ENCODE results near the gene CCNL2. TPM values are rescaled to one million over a fixed set of nuclear protein-coding genes. Genes with fewer than 3 reads are reported as not detected.

CCNL2 gene
- total and polyA plus RNA-seq, 2 experiments from 2014 or later = 150 to 199 TPM

- TF ChIP-seq EZH2 (IDR thresholded peaks at IDR 0.05; ENCODE audit: insufficient read depth, poor library complexity, severe bottlenecking) (no peak), EZH2phosphoT487 (IDR thresholded peaks at IDR 0.05; ENCODE audit: insufficient read depth, low read depth) (no peak)
- no peaks in the 10 kb centered on the region for H3K9me3 ChIP-seq (ENCODE audit: low read depth)
- H2AFZ ChIP-seq = no peak overlapping the region
- no peaks in the 10 kb centered on the region for H3F3A ChIP-seq (ENCODE audit: insufficient read depth)
- 92 to 95% methylated on average over 17 of the region's 17 CpGs for WGBS, 2 experiments (ENCODE audit: low coverage in 1 of 2, low lambda C conversion rate in 2 of 2, missing lambda C conversion rate in 2 of 2)
- no peak for DNase-seq
- H3K4me2 ChIP-seq (ENCODE audit: unreplicated experiment) = no peak overlapping the region
- H3K4me1 ChIP-seq (ENCODE audit: insufficient read depth) = peaks cover 23% of the 10 kb centered on the region
- no peak overlapping the region for H3K9ac ChIP-seq
- in situ Hi-C loops (cut with MboI) = no loop called here
- no peaks in the 10 kb centered on the region; the same call in 1 of the 2 replicates for H3K36me3 ChIP-seq (ENCODE audit: low read depth)
- no peak overlapping the region for H3K27ac ChIP-seq
- H3K79me2 ChIP-seq (ENCODE audit: insufficient read depth) = peaks cover 56% of the 10 kb centered on the region
- H3K27me3 ChIP-seq (replicated peaks; ENCODE audit: insufficient read depth) = no peaks in the 10 kb centered on the region
- no peak overlapping the region for H3K4me3 ChIP-seq
- H4K20me1 ChIP-seq (ENCODE audit: insufficient read depth) = no peaks in the 10 kb centered on the region
- H3K9me2 ChIP-seq (ENCODE audit: insufficient read depth) = no peaks in the 10 kb centered on the region
Measured at GRCh38 chr1:1341549-1342021, 57.5 kb downstream of the CCNL2 start.

DNA sequence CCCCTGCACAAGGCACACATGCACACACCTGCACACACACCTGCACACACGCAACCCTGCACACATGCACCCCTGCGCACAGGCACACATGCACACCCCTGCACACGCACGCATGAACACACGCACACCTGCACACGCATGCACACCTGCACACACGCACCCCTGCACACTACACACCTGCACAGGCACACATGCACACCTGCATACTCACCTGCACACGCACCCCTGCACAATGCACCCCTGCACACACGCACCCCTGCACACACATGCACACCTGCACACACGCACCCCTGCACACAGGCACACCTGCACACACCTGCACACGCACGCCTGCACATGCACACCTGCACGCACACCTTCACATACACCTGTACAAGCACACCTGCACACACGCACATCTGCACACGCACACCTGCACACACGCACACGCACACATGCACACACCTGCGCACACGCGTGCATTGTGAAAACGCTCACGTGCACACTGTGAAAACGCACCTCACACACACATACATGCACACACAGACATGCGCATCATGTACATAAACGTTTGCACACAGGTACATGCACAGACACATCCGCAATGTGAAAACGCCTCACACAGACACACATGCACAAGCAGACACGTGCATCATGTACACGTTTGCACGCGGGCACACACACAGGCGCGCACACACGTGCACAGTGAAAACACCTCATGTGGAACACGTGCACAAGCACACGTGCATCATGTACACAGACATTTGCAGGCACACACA lies 58.2 kb downstream of the CCNL2 start:
- Histone ChIP-seq H3K4me1 (ENCODE audit: insufficient read depth) (peaks cover 18% of the 10 kb centered on the region), H3K4me2 (ENCODE audit: unreplicated experiment) (no peak overlapping the region), H3K27me3 (replicated peaks; ENCODE audit: insufficient read depth) (no peaks in the 10 kb centered on the region), H3K36me3 (ENCODE audit: low read depth) (no peaks in the 10 kb centered on the region; the same call in 1 of the 2 replicates), H3K9me2 (ENCODE audit: insufficient read depth) (no peaks in the 10 kb centered on the region), H3K79me2 (ENCODE audit: insufficient read depth) (peaks cover 50% of the 10 kb centered on the region), H3K9ac (no peak overlapping the region), H3K27ac (no peak overlapping the region), H3K9me3 (ENCODE audit: low read depth) (no peaks in the 10 kb centered on the region), H2AFZ (no peak overlapping the region), H3K4me3 (no peak overlapping the region), H3F3A (ENCODE audit: insufficient read depth) (no peaks in the 10 kb centered on the region), H4K20me1 (ENCODE audit: insufficient read depth) (no peaks in the 10 kb centered on the region)
- in situ Hi-C loops (cut with MboI) = no loop called here
- DNase-seq = no peak
- WGBS, 2 experiments (ENCODE audit: low coverage in 1 of 2, low lambda C conversion rate in 2 of 2, missing lambda C conversion rate in 2 of 2) = 85 to 87% methylated on average over 32 to 36 of the region's 36 CpGs
- no peak for TF ChIP-seq EZH2 (IDR thresholded peaks at IDR 0.05; ENCODE audit: insufficient read depth, poor library complexity, severe bottlenecking)
- TF ChIP-seq EZH2phosphoT487 (IDR thresholded peaks at IDR 0.05; ENCODE audit: insufficient read depth, low read depth) = no peak

DNA sequence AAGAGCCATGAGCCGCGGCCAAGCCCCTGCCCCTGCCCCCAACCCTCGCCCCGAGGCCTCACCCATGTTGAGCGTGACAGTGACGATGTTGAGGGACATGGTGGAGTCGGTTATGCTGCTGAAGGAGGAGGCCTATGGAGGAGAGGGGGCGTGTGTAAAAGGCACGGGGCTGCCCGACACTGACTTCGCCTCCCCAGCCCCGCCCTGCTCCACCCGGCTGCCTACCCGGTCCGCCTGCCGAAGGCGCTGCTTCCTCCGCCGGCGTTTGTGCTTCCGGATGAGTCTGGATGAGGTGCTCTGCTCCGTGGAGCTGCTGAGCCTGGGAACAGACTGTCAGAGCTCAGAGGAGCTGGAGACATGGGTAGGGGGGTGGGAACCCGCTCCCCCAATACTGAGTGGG lies 59.0 kb downstream of the CCNL2 start:
- Histone ChIP-seq H3K27ac (no peak overlapping the region), H3K9me3 (ENCODE audit: low read depth) (no peaks in the 10 kb centered on the region), H2AFZ (no peak overlapping the region), H3K27me3 (replicated peaks; ENCODE audit: insufficient read depth) (no peaks in the 10 kb centered on the region), H3F3A (ENCODE audit: insufficient read depth) (no peaks in the 10 kb centered on the region), H3K4me2 (ENCODE audit: unreplicated experiment) (no peak overlapping the region), H3K36me3 (ENCODE audit: low read depth) (no peaks in the 10 kb centered on the region; the same call in 1 of the 2 replicates), H3K9ac (no peak overlapping the region), H3K4me1 (ENCODE audit: insufficient read depth) (peaks cover 10% of the 10 kb centered on the region), H4K20me1 (ENCODE audit: insufficient read depth) (no peaks in the 10 kb centered on the region), H3K9me2 (ENCODE audit: insufficient read depth) (no peaks in the 10 kb centered on the region), H3K79me2 (ENCODE audit: insufficient read depth) (peaks cover 42% of the 10 kb centered on the region), H3K4me3 (no peak overlapping the region)
- in situ Hi-C loops (cut with MboI) = no loop called here
- TF ChIP-seq EZH2 (IDR thresholded peaks at IDR 0.05; ENCODE audit: insufficient read depth, poor library complexity, severe bottlenecking) (no peak), EZH2phosphoT487 (IDR thresholded peaks at IDR 0.05; ENCODE audit: insufficient read depth, low read depth) (no peak)
- no peak for DNase-seq
- 95% methylated on average over 17 to 23 of the region's 23 CpGs for WGBS, 2 experiments (ENCODE audit: low coverage in 1 of 2, low lambda C conversion rate in 2 of 2, missing lambda C conversion rate in 2 of 2)

DNA sequence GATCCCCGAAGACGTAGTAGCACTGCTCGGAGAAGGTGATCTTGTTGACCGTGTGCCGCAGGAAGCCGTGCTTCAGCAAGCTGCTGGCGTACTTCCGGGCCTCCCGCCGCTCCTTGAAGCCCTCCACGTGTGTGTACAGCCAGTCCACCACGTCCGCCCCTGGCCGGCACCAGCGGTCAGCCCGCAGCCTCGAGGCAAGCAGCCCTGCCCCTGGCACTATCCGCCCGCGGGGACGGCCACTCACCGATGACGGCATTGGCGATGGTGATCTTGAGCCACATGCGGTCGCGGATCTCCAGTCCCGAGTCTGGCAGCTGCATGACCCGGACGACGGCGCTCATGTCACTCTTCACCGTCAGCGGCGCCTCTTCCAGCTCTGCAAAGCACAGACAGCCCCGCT lies 60.9 kb downstream of the CCNL2 start:
- H2AFZ ChIP-seq = no peak overlapping the region
- H3K4me3 ChIP-seq = no peak overlapping the region
- H3K9me2 ChIP-seq (ENCODE audit: insufficient read depth) = no peaks in the 10 kb centered on the region
- no peaks in the 10 kb centered on the region; the same call in 1 of the 2 replicates for H3K36me3 ChIP-seq (ENCODE audit: low read depth)
- no peak for DNase-seq
- H3F3A ChIP-seq (ENCODE audit: insufficient read depth) = no peaks in the 10 kb centered on the region
- H3K27ac ChIP-seq = no peak overlapping the region
- peaks cover 23% of the 10 kb centered on the region for H3K79me2 ChIP-seq (ENCODE audit: insufficient read depth)
- 95 to 97% methylated on average over 26 to 36 of the region's 36 CpGs for WGBS, 2 experiments (ENCODE audit: low coverage in 1 of 2, low lambda C conversion rate in 2 of 2, missing lambda C conversion rate in 2 of 2)
- no peaks in the 10 kb centered on the region for H3K9me3 ChIP-seq (ENCODE audit: low read depth)
- H3K4me1 ChIP-seq (ENCODE audit: insufficient read depth) = no peaks in the 10 kb centered on the region
- no peaks in the 10 kb centered on the region for H4K20me1 ChIP-seq (ENCODE audit: insufficient read depth)
- no peak overlapping the region for H3K9ac ChIP-seq
- in situ Hi-C loops (cut with MboI) = no loop called here
- TF ChIP-seq EZH2 (IDR thresholded peaks at IDR 0.05; ENCODE audit: insufficient read depth, poor library complexity, severe bottlenecking) (no peak), EZH2phosphoT487 (IDR thresholded peaks at IDR 0.05; ENCODE audit: insufficient read depth, low read depth) (no peak)
- no peak overlapping the region for H3K4me2 ChIP-seq (ENCODE audit: unreplicated experiment)
- no peaks in the 10 kb centered on the region for H3K27me3 ChIP-seq (replicated peaks; ENCODE audit: insufficient read depth)
